ENCODE results near the gene GABRA4. TPM values are rescaled to one million over a fixed set of nuclear protein-coding genes. Genes with fewer than 3 reads are reported as not detected.

Gene GABRA4
- total RNA-seq, 4 donors from 2014 or later: 0.34 to 2.2 (median 0.58) TPM

GRCh38 chr4:46999566-46999965, 6.2 kb upstream of the GABRA4 start:
- Histone ChIP-seq H3K4me1 (no peaks in the 10 kb centered on the region), H3K4me3 (no peak overlapping the region), H3K27me3 (peaks cover 10% of the 10 kb centered on the region), H3K9me3 (no peaks in the 10 kb centered on the region), H3K27ac (no peak overlapping the region), H3K36me3 (no peaks in the 10 kb centered on the region)
- DNase-seq (ENCODE audit: low spot score in 2 of 2): no peak
- TF ChIP-seq EP300 (IDR thresholded peaks at IDR 0.05): no peak
- TF ChIP-seq POLR2A (IDR thresholded peaks at IDR 0.05): no peak
- no peak for TF ChIP-seq CTCF (IDR thresholded peaks at IDR 0.05)
- no peak for TF ChIP-seq POLR2AphosphoS5 (IDR thresholded peaks at IDR 0.05)

GRCh38 chr4:46994007-46994405, 625 bp upstream of the GABRA4 start:
- H3K4me3 ChIP-seq: peak overlapping the region; percentile 43
- peaks cover 35% of the 10 kb centered on the region for H3K27me3 ChIP-seq
- DNase-seq (ENCODE audit: low spot score in 2 of 2): no peak

GRCh38 chr4:46992338-46992737, 1.0 kb downstream of the GABRA4 start:
- 21% methylated on average over 9 of the region's 9 CpGs for WGBS
- DNase-seq (ENCODE audit: low spot score in 2 of 2): no peak
- H3K36me3 ChIP-seq: no peaks in the 10 kb centered on the region
- H3K9me3 ChIP-seq: no peaks in the 10 kb centered on the region
- TF ChIP-seq EP300 (IDR thresholded peaks at IDR 0.05) (no peak), POLR2AphosphoS5 (IDR thresholded peaks at IDR 0.05) (no peak), POLR2A (IDR thresholded peaks at IDR 0.05) (no peak), CTCF (IDR thresholded peaks at IDR 0.05) (no peak)
- H3K4me3 ChIP-seq: no peak overlapping the region
- peaks cover 21% of the 10 kb centered on the region for H3K4me1 ChIP-seq
- peaks cover 35% of the 10 kb centered on the region for H3K27me3 ChIP-seq
- no peak overlapping the region for H3K27ac ChIP-seq

More at GRCh38 chr4:46994007-46994405, 625 bp upstream of the GABRA4 start:
- Histone ChIP-seq H3K9me3 (no peaks in the 10 kb centered on the region), H3K27ac (no peak overlapping the region), H3K36me3 (no peaks in the 10 kb centered on the region), H3K4me1 (peaks cover 21% of the 10 kb centered on the region)
- 2% methylated on average over 13 of the region's 14 CpGs for WGBS
- no peak for TF ChIP-seq EP300 (IDR thresholded peaks at IDR 0.05)
- TF ChIP-seq CTCF (IDR thresholded peaks at IDR 0.05): no peak
- TF ChIP-seq POLR2A (IDR thresholded peaks at IDR 0.05): no peak
- no peak for TF ChIP-seq POLR2AphosphoS5 (IDR thresholded peaks at IDR 0.05)

- no peaks in the 10 kb centered on the region for H3K36me3 ChIP-seq
- H3K27me3 ChIP-seq: peaks cover 4% of the 10 kb centered on the region
- no peaks in the 10 kb centered on the region for H3K9me3 ChIP-seq
- WGBS: 57% methylated on average over 3 of the region's 3 CpGs
- DNase-seq (ENCODE audit: low spot score in 2 of 2): no peak
- H3K27ac ChIP-seq: no peak overlapping the region
- TF ChIP-seq CTCF (IDR thresholded peaks at IDR 0.05) (no peak), EP300 (IDR thresholded peaks at IDR 0.05) (no peak), POLR2AphosphoS5 (IDR thresholded peaks at IDR 0.05) (no peak), POLR2A (IDR thresholded peaks at IDR 0.05) (no peak)
- no peaks in the 10 kb centered on the region for H3K4me1 ChIP-seq
- no peak overlapping the region for H3K4me3 ChIP-seq
Measured at GRCh38 chr4:46986922-46987638, 6.3 kb downstream of the GABRA4 start.

- no peak overlapping the region for H3K4me3 ChIP-seq
- WGBS: 86% methylated on average over 1 of the region's 1 CpG
- H3K27me3 ChIP-seq: no peaks in the 10 kb centered on the region
- H3K9me3 ChIP-seq: no peaks in the 10 kb centered on the region
- no peaks in the 10 kb centered on the region for H3K36me3 ChIP-seq
- no peak for DNase-seq (ENCODE audit: low spot score in 2 of 2)
- no peak overlapping the region for H3K27ac ChIP-seq
- no peaks in the 10 kb centered on the region for H3K4me1 ChIP-seq
- TF ChIP-seq POLR2AphosphoS5 (IDR thresholded peaks at IDR 0.05) (no peak), POLR2A (IDR thresholded peaks at IDR 0.05) (no peak), CTCF (IDR thresholded peaks at IDR 0.05) (no peak), EP300 (IDR thresholded peaks at IDR 0.05) (no peak)
Measured at GRCh38 chr4:46984781-46985180, 8.6 kb downstream of the GABRA4 start.
